Right ventricle myocardium superior (tissue), 1 donor: ENCODE results near the gene SLC4A3. TPM values are rescaled to one million over a fixed set of nuclear protein-coding genes. Genes with fewer than 3 reads are reported as not detected.
"Not testable (repeated sequence)": the region's sequence is repeated elsewhere in the genome, so short reads cannot be mapped to it uniquely, and the experiment has no call there.

Experiments
- ATAC-seq: fragments of 200-7000 bp; cut with Tn5 transposase; one replicate; pipeline ENCODE4 v1.9.1; 2020; ENCODE audit warnings: mild to moderate bottlenecking; ENCODE audit not compliant: poor library complexity
- DNase-seq: peaks from one replicate; pipeline ENCODE4 v3.0.0-alpha.2; 2020
- intact Hi-C: fragments of 100-400 bp; cut with DNase I; formaldehyde crosslinking; loops from one replicate; pipeline ENCODE4 v1.11.2; 2022
- total RNA-seq: library from RNA; stranded (reverse); fragmentation: NEBNext Ultra II Directional; extraction: Animal tissue kit (Norgen Biotek cat#: 25700); gene quantifications from one replicate; pipeline ENCODE4 v1.2.1, GENCODE V29; 2021
- donor health status: DM: no; HTN: yes; CAD: no; lungs with severe emphysema.

The SLC4A3 gene
- total RNA-seq, 1 donor from 2014 or later = 503 TPM

DNA sequence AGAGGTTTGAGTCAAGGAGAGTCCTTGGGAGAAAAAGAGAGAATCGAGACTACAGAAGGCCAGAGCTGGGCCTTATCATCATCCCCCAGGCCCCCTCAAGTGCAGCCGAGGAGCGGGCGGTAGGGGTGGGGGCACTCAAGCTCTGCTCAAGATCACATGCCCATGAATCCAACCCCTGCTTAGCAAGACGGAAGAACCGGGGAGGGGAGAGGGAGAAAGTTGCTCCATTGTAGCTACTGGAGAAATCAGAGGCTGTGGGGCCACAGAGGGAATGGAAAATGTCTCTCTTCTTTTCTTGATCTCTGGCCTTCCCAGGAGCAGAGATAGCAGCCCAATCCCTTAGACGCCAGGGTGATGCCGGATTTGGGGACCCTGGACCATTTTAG lies 14.6 kb downstream of the SLC4A3 start:
- intact Hi-C loops = loop anchor here (5.0 kb wide), 2 partner anchors 80 to 100 kb away; partner anchors contain the start of genes CHPF and TMEM198

DNA sequence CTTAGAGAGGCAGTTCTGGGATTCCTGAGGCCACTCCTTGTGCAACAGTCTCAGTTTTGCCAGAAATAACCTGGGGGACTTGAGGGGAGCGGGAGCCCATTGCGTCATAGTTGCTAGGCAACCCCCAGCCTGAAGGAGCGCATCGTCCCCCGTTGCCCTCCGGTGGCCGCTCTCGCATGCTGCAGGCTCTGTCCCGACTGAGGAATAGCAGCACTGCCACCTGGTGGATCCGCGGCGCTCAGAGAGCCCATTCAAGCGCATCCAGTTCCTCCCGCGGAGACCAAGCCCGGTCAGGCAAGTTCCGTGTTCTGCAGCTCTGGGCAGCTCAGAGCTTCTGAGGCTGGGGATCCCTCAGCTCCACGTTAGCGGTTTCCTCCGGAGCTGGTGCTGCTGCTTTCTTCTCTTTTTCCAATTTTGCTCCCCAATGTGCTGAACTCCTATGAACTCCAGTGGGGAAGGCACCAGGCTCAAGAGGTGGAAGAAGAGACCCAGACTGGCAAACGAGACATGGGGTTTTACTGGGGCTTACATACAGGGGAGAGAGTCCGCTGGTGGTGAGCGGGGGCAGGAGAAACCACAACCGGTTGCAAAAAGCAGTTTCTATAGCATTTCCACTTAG lies 15.1 kb downstream of the SLC4A3 start:
- ATAC-seq = peak; percentile 68
- intact Hi-C loops = loop anchor here (5.0 kb wide), 2 partner anchors 80 to 100 kb away; partner anchors contain the start of genes CHPF and TMEM198

More for the DNA sequence above, 14.6 kb downstream of the SLC4A3 start:
- DNase-seq = no peak
- ATAC-seq = no peak

DNA sequence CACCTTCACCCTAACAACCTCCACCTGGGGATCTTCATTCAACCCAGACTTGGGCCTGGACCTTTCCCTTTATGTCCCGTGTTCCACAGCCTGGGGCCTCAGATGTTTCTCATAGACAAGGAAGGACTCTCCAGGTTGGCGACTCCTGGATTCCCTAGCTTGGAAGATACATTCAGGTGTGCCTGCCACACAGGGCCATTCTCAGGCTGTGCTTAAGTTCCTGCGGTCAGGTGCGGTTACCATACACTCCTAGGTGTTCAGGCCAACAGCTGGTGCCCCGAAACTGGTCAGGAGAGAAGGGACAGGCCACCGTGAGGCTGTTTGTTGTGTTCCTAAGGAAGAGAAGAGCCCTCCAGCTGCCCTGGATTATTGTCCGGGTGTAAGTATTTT lies 15.6 kb downstream of the SLC4A3 start:
- intact Hi-C loops = loop anchor here (5.0 kb wide), 2 partner anchors 81 to 101 kb away; partner anchors contain the start of genes CHPF and TMEM198
- no peak for DNase-seq
- no peak for ATAC-seq

More for the DNA sequence above, 15.1 kb downstream of the SLC4A3 start:
- DNase-seq = peak; percentile 99

GRCh38 chr2:219643788-219644398 lies 16.5 kb downstream of the SLC4A3 start:
- DNase-seq (peak; percentile 76), ATAC-seq (peak; percentile 40)
- intact Hi-C loops = loop anchor here (5.0 kb wide), 2 partner anchors 82 to 102 kb away; partner anchors contain the start of genes CHPF and TMEM198

DNA sequence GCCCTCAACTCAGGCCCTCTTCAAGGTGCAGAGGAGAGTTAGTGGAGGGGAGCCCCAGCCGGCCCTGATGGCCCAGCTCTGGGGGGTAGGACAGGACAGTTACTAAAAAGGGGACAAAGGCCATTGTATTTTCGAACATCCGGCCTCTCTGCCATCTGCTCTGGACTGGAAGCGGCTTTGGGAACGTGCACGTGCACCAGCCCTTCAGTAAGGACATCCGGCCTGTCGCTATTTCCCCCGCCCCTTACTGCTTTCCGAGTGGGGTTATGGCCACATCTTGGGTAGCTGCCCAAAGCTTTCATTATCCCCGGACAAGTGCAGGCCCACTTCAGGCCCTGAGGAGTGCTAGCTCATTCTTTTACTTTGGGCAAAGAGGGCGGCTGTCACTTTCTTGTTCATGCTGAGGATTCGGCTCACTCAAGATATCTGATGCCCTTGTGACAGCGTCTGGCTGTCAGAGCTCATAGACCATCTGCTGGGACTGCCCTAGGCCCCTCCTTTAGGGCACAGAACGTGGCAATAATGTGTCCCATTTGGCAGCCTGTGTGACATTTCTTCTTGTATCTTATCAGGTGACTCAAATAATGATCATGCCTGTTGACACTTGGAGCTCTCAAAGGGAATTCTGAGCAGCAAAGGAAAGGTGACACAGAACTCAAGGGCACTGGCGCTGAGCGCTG lies 17.5 kb downstream of the SLC4A3 start:
- peak; percentile 71 for DNase-seq
- peak; percentile 63 for ATAC-seq
- intact Hi-C loops = loop anchor here (5.0 kb wide), 3 partner anchors 47 to 103 kb away; partner anchors contain the start of genes CHPF and TMEM198

- DNase-seq (no peak), ATAC-seq (peak; percentile 15)
- intact Hi-C loops = loop anchor here (5.0 kb wide), 1 partner anchor 46 kb away; no protein-coding TSS in a partner anchor
These were observed 18.4 kb downstream of the SLC4A3 start for GRCh38 chr2:219645631-219646527.

DNA sequence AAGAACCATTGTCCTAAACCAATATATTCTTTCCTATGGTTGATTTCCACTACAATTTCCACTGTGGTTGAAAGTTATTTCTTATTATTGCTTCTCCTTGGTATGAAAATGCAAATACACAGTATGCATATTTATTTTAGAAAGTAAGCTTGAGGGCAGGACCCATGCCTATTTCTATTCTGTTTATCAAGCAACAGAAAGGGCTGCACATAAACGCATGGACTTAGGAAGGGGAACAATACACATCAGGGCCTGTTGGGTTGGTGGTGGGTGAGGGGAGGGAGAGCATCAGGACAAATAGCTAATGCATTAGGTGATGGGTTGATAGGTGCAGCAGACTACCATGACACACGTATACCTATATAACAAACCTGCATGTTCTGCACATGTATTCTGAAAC lies 20.7 kb downstream of the SLC4A3 start:
- DNase-seq (no peak), ATAC-seq (no peak)
- intact Hi-C loops = loop anchor here (5.0 kb wide), 1 partner anchor 44 kb away; no protein-coding TSS in a partner anchor

DNA sequence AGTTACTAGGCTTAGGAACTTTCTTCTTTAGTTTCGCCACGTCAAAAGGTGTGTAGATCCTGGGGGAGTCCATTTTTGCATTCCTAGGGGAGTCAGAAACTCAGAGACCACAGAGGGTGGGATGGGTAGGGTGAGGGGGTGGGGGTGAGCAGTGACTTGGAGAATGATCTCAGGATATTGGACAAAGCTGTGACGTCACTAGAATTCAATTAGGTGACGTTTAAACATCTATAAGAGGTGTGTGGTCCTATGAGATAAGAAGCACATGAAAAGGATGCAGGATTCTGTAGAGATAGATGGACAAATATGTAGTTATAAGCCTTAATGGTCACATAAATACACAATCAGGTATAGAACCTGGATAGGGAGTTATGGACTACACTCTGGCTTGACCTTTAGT lies 21.5 kb downstream of the SLC4A3 start:
- ATAC-seq (no peak), DNase-seq (no peak)
- intact Hi-C loops = loop anchor here (5.0 kb wide), 1 partner anchor 43 kb away; no protein-coding TSS in a partner anchor

DNA sequence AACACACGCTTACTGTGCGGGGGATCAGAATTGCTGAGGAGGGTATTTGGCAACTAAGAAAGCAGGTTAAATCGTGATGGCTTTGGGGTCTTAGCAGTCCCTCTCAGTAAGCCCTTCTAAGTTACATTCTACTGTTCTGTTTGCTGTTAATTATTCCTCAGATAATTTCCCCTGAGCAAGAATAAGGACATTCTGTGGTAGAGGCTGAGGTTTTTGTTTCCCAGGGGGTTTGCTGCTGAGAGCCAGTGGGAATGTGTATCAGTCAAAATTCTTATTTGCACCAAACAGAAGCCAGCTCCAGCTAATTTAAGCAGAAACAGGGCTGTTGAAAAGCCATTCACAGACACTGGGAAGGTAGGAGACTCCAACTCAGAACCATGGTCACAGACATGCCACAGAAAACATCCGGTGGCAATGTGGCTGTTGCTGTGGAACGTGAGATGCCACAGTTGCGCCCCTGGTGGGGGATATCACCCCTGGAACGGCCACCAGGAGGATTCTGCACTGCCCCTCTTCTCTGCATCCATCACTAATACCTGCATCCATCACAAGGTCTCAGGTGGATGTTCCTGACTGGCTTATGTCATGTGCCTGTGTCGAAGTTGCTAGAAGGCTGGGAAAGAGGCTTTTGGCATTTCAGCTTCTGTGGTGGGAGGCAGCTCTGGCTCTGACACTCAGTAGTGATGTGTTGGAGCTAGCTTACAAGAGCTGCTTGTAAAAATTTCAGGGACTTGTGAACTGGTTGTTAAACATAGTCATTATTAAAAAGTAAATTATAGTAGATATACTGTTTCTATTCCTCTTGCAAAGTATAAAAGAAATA lies 23.2 kb downstream of the SLC4A3 start:
- intact Hi-C loops = no loop called here
- ATAC-seq = no peak
- DNase-seq = no peak

GRCh38 chr2:219651656-219652055 lies 24.2 kb downstream of the SLC4A3 start:
- intact Hi-C loops, DNase-seq, ATAC-seq: not testable (repeated sequence)

DNA sequence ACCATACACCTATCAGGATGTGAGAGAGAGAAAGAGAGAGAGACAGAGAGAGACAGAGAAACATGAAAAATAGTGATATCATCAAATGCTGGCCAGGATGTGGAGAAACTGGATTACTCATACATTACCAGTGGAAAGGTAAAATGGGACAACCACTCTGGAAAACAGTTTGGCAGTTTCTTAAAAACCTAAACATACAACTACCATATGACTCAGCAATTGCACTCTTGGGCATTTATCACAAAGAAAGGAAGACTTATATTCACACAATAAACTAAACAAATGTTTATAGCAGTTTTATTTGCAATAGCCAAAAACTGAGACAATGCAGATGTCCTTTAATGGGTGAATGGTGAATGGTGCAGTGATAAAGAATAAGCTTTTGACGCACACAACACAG lies 29.1 kb downstream of the SLC4A3 start:
- intact Hi-C loops = no loop called here
- no peak for ATAC-seq

GRCh38 chr2:219658196-219658846 lies 30.9 kb downstream of the SLC4A3 start:
- intact Hi-C loops = no loop called here
- ATAC-seq = peak; percentile 72
- DNase-seq = no peak

More for the DNA sequence above, 29.1 kb downstream of the SLC4A3 start:
- no peak for DNase-seq

GRCh38 chr2:219658874-219659273 lies 31.4 kb downstream of the SLC4A3 start:
- no peak for DNase-seq
- intact Hi-C loops = no loop called here
- no peak for ATAC-seq

GRCh38 chr2:219661197-219661954 lies 33.9 kb downstream of the SLC4A3 start:
- intact Hi-C loops = no loop called here
- DNase-seq = no peak
- no peak for ATAC-seq

DNA sequence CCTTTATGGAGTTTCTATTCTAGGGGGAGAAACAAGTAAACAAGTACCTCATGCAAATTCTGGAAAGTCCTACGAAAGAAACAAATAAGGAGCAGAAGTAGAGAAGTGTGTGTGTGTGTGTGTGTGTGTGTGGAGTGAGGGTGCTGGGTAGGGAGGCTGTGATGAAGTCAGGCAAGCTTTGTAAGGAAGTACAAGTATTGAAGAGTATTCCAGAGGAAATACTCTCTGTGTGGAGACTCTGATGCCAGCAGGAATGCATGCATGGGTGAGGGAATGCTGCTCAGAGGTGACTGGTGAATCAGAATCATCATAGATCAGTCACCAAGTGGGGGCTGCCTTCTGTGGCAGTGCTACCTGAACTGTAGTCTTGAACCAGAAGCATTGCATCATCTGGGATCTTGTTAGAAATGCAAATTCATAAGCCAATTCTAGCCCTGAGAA lies 34.5 kb downstream of the SLC4A3 start:
- no peak for DNase-seq

GRCh38 chr2:219662566-219662965 lies 35.1 kb downstream of the SLC4A3 start:
- intact Hi-C loops = no loop called here
- ATAC-seq = no peak
- no peak for DNase-seq

More for the DNA sequence above, 34.5 kb downstream of the SLC4A3 start:
- intact Hi-C loops = no loop called here
- ATAC-seq = no peak
